Nephron progenitor cell (in vitro differentiated cells): ENCODE data around the gene DSCAM.

ENCODE experiments used
- DNase-seq: peaks from one replicate; pipeline ENCODE4 v3.0.0; 2021
- H3K27ac Mint-ChIP-seq: 2 replicates; pipeline ENCODE4 v1.8.0; 2021; ENCODE audit warnings: mild to moderate bottlenecking, moderate library complexity, mixed read lengths
- H3K27me3 Mint-ChIP-seq: 2 replicates; pipeline ENCODE4 v1.8.0; 2021; ENCODE audit warnings: mild to moderate bottlenecking, low read depth, mixed read lengths; ENCODE audit not compliant: poor library complexity
- H3K36me3 Mint-ChIP-seq: 2 replicates; pipeline ENCODE4 v1.8.0; 2021; ENCODE audit warnings: low read depth, mixed read lengths
- H3K4me1 Mint-ChIP-seq: 2 replicates; pipeline ENCODE4 v1.8.0; 2021; ENCODE audit warnings: mixed read lengths
- H3K4me3 Mint-ChIP-seq: 2 replicates; pipeline ENCODE4 v1.8.0; 2021; ENCODE audit warnings: mild to moderate bottlenecking, moderate library complexity, mixed read lengths
- H3K9me3 Mint-ChIP-seq: 2 replicates; pipeline ENCODE4 v1.8.0; 2021; ENCODE audit warnings: mild to moderate bottlenecking, moderate library complexity, mixed read lengths
- TF ChIP-seq, protein P1 (sequence below): fragments of 200-600 bp; sonication (generic); IDR thresholded peaks from 2 replicates; pipeline ENCODE4 v1.5.0; 2021; ENCODE audit warnings: antibody characterized with exemption

The DSCAM gene

GRCh38 chr21:40516335-40516734 lies 330.6 kb downstream of the DSCAM start:
- H3K4me3 Mint-ChIP-seq, result no peak overlapping the region
- DNase-seq, result peak; percentile 4
- no peaks in the 10 kb centered on the region for H3K9me3 Mint-ChIP-seq
- no peaks in the 10 kb centered on the region for H3K36me3 Mint-ChIP-seq
- TF ChIP-seq, protein P1, sequence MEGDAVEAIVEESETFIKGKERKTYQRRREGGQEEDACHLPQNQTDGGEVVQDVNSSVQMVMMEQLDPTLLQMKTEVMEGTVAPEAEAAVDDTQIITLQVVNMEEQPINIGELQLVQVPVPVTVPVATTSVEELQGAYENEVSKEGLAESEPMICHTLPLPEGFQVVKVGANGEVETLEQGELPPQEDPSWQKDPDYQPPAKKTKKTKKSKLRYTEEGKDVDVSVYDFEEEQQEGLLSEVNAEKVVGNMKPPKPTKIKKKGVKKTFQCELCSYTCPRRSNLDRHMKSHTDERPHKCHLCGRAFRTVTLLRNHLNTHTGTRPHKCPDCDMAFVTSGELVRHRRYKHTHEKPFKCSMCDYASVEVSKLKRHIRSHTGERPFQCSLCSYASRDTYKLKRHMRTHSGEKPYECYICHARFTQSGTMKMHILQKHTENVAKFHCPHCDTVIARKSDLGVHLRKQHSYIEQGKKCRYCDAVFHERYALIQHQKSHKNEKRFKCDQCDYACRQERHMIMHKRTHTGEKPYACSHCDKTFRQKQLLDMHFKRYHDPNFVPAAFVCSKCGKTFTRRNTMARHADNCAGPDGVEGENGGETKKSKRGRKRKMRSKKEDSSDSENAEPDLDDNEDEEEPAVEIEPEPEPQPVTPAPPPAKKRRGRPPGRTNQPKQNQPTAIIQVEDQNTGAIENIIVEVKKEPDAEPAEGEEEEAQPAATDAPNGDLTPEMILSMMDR, result no peak
- peaks cover 8% of the 10 kb centered on the region for H3K4me1 Mint-ChIP-seq
- peaks cover 2% of the 10 kb centered on the region for H3K27me3 Mint-ChIP-seq
- no peak overlapping the region for H3K27ac Mint-ChIP-seq

DNA sequence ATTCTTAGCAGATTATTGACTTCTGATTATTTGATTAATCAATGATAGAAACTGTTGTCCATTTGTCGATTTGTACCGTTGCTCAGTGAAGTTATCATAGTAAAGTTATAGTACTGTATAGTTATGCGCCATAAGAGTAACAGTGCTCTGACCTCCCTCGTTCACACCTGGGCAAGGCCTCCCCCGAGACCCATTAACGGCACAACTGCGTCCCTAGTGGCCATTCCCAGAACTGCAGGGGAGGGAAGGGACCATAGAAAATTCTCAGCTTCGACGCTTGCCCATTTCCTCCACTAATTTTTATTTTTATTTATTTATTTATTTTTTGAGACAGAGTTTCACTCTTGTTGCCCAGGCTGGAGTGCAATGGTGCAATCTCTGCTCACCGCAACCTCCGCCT lies 334.4 kb downstream of the DSCAM start:
- Mint-ChIP-seq H3K4me3 (no peak overlapping the region), H3K36me3 (no peaks in the 10 kb centered on the region), H3K4me1 (peaks cover 8% of the 10 kb centered on the region), H3K27ac (no peak overlapping the region), H3K9me3 (no peaks in the 10 kb centered on the region), H3K27me3 (peaks cover 2% of the 10 kb centered on the region)
- TF ChIP-seq, protein P1, result peak; percentile 56
- DNase-seq, result peak; percentile 30

GRCh38 chr21:40507978-40508377 lies 339.0 kb downstream of the DSCAM start:
- Mint-ChIP-seq H3K27ac (no peak overlapping the region), H3K4me1 (no peaks in the 10 kb centered on the region), H3K36me3 (no peaks in the 10 kb centered on the region), H3K9me3 (no peaks in the 10 kb centered on the region), H3K27me3 (peaks cover 3% of the 10 kb centered on the region), H3K4me3 (no peak overlapping the region)
- no peak for DNase-seq
- TF ChIP-seq, protein P1, result no peak

DNA sequence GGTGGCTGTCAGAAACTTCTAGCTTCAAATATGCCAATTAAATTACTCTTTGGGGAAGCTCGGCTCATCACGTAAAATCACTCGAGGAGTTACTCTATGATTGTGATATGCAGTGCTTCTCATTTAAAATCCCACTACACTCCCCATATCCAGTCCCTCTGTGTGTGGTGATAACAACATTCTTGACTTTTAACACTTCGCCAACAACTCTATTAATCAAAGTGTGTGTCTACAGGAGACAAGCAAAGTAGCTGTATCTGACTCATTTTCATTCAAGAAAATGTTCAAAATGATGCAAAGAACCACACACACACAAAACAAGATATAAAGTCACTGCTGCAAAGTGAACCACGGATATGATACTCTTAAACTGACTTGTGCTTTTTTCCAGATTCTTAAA lies 341.3 kb downstream of the DSCAM start:
- Mint-ChIP-seq H3K36me3 (no peaks in the 10 kb centered on the region), H3K9me3 (no peaks in the 10 kb centered on the region), H3K4me3 (no peak overlapping the region), H3K4me1 (no peaks in the 10 kb centered on the region), H3K27me3 (peaks cover 6% of the 10 kb centered on the region), H3K27ac (no peak overlapping the region)
- no peak for DNase-seq
- TF ChIP-seq, protein P1, result no peak

DNA sequence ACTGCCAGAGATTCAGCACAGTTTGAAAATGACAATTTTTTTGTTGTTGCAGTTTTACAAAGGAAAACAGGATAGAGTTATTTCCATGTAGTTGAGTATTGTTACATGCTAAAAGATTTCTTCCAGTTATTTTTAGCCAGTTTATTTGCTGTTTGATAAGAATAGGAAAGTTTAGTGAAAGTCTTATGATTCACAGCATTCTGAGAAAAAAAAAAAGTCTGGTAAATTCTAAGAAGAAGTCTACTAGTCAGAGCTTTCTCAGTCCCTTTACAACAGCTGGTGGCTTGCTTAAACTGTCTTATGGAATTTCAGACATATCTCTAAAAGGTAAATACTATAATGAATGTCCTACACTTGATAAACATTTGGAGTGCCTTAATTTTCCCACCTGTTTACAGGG lies 341.7 kb downstream of the DSCAM start:
- TF ChIP-seq, protein P1, result no peak
- Mint-ChIP-seq H3K4me3 (no peak overlapping the region), H3K27ac (no peak overlapping the region)

GRCh38 chr21:40504825-40505224 lies 342.1 kb downstream of the DSCAM start:
- H3K27me3 Mint-ChIP-seq, result peaks cover 9% of the 10 kb centered on the region
- H3K9me3 Mint-ChIP-seq, result no peaks in the 10 kb centered on the region
- H3K4me3 Mint-ChIP-seq, result no peak overlapping the region
- DNase-seq, result no peak
- TF ChIP-seq, protein P1, result no peak
- no peak overlapping the region for H3K27ac Mint-ChIP-seq
- no peaks in the 10 kb centered on the region for H3K36me3 Mint-ChIP-seq
- no peaks in the 10 kb centered on the region for H3K4me1 Mint-ChIP-seq

More for the DNA sequence above, 341.7 kb downstream of the DSCAM start:
- peaks cover 9% of the 10 kb centered on the region for H3K27me3 Mint-ChIP-seq
- no peak for DNase-seq
- no peaks in the 10 kb centered on the region for H3K36me3 Mint-ChIP-seq
- H3K4me1 Mint-ChIP-seq, result no peaks in the 10 kb centered on the region
- H3K9me3 Mint-ChIP-seq, result no peaks in the 10 kb centered on the region
